Right atrium auricular region (tissue), 2 donors: Measurements from ENCODE around the gene SLC9C2. TPM values are rescaled to one million over a fixed set of nuclear protein-coding genes. Genes with fewer than 3 reads are reported as not detected.

Experiments used
- DNase-seq: peaks from one replicate; pipeline ENCODE4 v3.0.0-alpha.2; 2019; ENCODE audit warnings: low spot score
- H3K27ac ChIP-seq, 2 donors: fragments of 200-600 bp; sonication (generic); 1 replicate in 1 of 2; 2 replicates in 1 of 2; pipeline ENCODE4 v1.5.1; 2016 to 2019
- H3K27me3 ChIP-seq, 2 donors: fragments of 200-600 bp; sonication (generic); one replicate each; pipeline versions ENCODE4 v1.5.1 to v1.6.0; 2017 to 2019
- H3K36me3 ChIP-seq: fragments of 200-600 bp; sonication (generic); one replicate; pipeline ENCODE4 v1.5.1; 2016
- H3K4me1 ChIP-seq, 2 donors: fragments of 200-600 bp; sonication (generic); one replicate each; pipeline versions ENCODE4 v1.5.1 to v1.6.0; 2017 to 2019
- H3K4me3 ChIP-seq, 2 donors: fragments of 200-600 bp; sonication (generic); 1 replicate in 1 of 2; 2 replicates in 1 of 2; pipeline ENCODE4 v1.5.1; 2017 to 2019; ENCODE audit warnings: mild to moderate bottlenecking in 1 of 2, moderate library complexity in 1 of 2
- H3K9me3 ChIP-seq, 2 donors: fragments of 200-600 bp; sonication (generic); one replicate each; pipeline ENCODE4 v1.5.1; 2019
- total RNA-seq, 2 donors: library from RNA; depleted of rRNA; stranded (reverse); fragments of >200 nt; gene quantifications; one replicate each; pipeline ENCODE4 v1.1.0, GENCODE V29; 2016
- TF ChIP-seq, protein P1 (sequence below), 2 donors: fragments of 200-600 bp; sonication (generic); IDR thresholded peaks; one replicate each; pipeline ENCODE4 v1.5.1; 2019; ENCODE audit warnings: antibody characterized with exemption in 2 of 2

SLC9C2 gene
- total RNA-seq, 2 donors from 2014 or later: 0.24 TPM; not detected in 1

- Histone ChIP-seq H3K27me3 (no peaks in the 10 kb centered on the region), H3K36me3 (no peaks in the 10 kb centered on the region), H3K9me3 (no peaks in the 10 kb centered on the region), H3K27ac (no peak overlapping the region), H3K4me1 (no peaks in the 10 kb centered on the region), H3K4me3 (no peak overlapping the region)
- TF ChIP-seq, protein P1, sequence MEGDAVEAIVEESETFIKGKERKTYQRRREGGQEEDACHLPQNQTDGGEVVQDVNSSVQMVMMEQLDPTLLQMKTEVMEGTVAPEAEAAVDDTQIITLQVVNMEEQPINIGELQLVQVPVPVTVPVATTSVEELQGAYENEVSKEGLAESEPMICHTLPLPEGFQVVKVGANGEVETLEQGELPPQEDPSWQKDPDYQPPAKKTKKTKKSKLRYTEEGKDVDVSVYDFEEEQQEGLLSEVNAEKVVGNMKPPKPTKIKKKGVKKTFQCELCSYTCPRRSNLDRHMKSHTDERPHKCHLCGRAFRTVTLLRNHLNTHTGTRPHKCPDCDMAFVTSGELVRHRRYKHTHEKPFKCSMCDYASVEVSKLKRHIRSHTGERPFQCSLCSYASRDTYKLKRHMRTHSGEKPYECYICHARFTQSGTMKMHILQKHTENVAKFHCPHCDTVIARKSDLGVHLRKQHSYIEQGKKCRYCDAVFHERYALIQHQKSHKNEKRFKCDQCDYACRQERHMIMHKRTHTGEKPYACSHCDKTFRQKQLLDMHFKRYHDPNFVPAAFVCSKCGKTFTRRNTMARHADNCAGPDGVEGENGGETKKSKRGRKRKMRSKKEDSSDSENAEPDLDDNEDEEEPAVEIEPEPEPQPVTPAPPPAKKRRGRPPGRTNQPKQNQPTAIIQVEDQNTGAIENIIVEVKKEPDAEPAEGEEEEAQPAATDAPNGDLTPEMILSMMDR (IDR thresholded peaks at IDR 0.05): no peak
- no peak for DNase-seq
These were observed 53.1 kb downstream of the SLC9C2 start for GRCh38 chr1:173549813-173550212.

DNA sequence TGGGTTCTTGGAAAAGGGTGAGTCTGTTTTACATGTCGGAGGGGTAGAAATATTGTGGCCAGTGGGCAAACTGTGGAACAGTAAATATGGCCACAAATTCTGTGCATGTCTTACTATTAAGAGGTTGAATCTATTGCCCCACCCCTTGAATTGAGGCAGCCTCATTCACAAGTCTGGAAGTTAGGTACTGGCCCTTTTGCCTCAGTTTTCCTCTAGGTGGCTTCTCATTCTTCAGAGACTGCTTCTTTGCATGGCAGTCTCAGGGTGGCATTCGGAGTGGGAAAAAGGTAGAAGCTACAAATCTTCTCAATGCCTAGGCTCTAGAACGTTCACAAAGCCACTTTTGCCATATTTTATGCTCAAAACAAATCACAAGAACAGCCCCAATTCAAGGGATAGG, 57.2 kb downstream of the SLC9C2 start:
- no peak for DNase-seq
- Histone ChIP-seq H3K27me3 (no peaks in the 10 kb centered on the region), H3K27ac (no peak overlapping the region), H3K36me3 (no peaks in the 10 kb centered on the region), H3K4me3 (no peak overlapping the region), H3K4me1 (no peaks in the 10 kb centered on the region), H3K9me3 (no peaks in the 10 kb centered on the region)
- TF ChIP-seq, protein P1 (IDR thresholded peaks at IDR 0.05): no peak

- Histone ChIP-seq H3K27ac (no peak overlapping the region), H3K36me3 (no peaks in the 10 kb centered on the region), H3K4me1 (no peaks in the 10 kb centered on the region), H3K4me3 (no peak overlapping the region), H3K9me3 (no peaks in the 10 kb centered on the region), H3K27me3 (no peaks in the 10 kb centered on the region)
- TF ChIP-seq, protein P1 (IDR thresholded peaks at IDR 0.05): no peak
- no peak for DNase-seq
These were observed 66.6 kb downstream of the SLC9C2 start for GRCh38 chr1:173536223-173536622.

- H3K27ac ChIP-seq: no peak overlapping the region
These were observed 70.6 kb downstream of the SLC9C2 start for GRCh38 chr1:173532237-173532636.

GRCh38 chr1:173530795-173531693, 71.8 kb downstream of the SLC9C2 start:
- TF ChIP-seq, protein P1 (IDR thresholded peaks at IDR 0.05): no peak
- Histone ChIP-seq H3K36me3 (no peaks in the 10 kb centered on the region), H3K9me3 (no peaks in the 10 kb centered on the region), H3K4me3 (no peak overlapping the region), H3K4me1 (peaks cover 0 to 9% of the 10 kb centered on the region in 2 donors), H3K27me3 (no peaks in the 10 kb centered on the region), H3K27ac (no peak overlapping the region)
- DNase-seq: no peak

More at GRCh38 chr1:173532237-173532636, 70.6 kb downstream of the SLC9C2 start:
- Histone ChIP-seq H3K4me3 (no peak overlapping the region), H3K9me3 (no peaks in the 10 kb centered on the region), H3K4me1 (peaks cover 0 to 3% of the 10 kb centered on the region in 2 donors), H3K27me3 (no peaks in the 10 kb centered on the region), H3K36me3 (no peaks in the 10 kb centered on the region)
- TF ChIP-seq, protein P1 (IDR thresholded peaks at IDR 0.05): no peak
- DNase-seq: no peak
